Astrocyte (in vitro differentiated cells and primary cell): ENCODE results near the gene HOXD11. TPM values are rescaled to one million over a fixed set of nuclear protein-coding genes. Genes with fewer than 3 reads are reported as not detected.

Source experiments
- DNase-seq: peaks from one replicate; pipeline ENCODE4 v3.0.0-alpha.2; 2010; ENCODE audit warnings: low read depth
- FAIRE-seq: peaks from 2 replicates; lab custom pipeline; 2011; peaks lifted over from hg19 to GRCh38; lab: Jason Lieb, UNC
- H2AFZ ChIP-seq: 2 replicates; pipeline ENCODE4 v1.6.0; 2012; ENCODE audit warnings: low read depth, low read length, inconsistent platforms
- H3K27ac ChIP-seq: 2 replicates; pipeline ENCODE4 v1.5.1; 2011; ENCODE audit warnings: low read depth, low read length, inconsistent platforms
- H3K27me3 ChIP-seq: 2 replicates; pipeline ENCODE4 v1.6.0; 2011; ENCODE audit warnings: low read length, inconsistent platforms; ENCODE audit not compliant: insufficient read depth
- H3K36me3 ChIP-seq: 2 replicates; pipeline ENCODE4 v1.5.1; 2011; ENCODE audit warnings: low read length, inconsistent platforms; ENCODE audit not compliant: insufficient read depth
- H3K4me1 ChIP-seq: 2 replicates; pipeline ENCODE4 v1.5.1; 2011; ENCODE audit warnings: low read length, inconsistent platforms; ENCODE audit not compliant: insufficient read depth
- H3K4me2 ChIP-seq: 2 replicates; pipeline ENCODE4 v1.6.0; 2012; ENCODE audit warnings: low read length, inconsistent platforms
- H3K4me3 ChIP-seq: 2 replicates; pipeline ENCODE4 v1.5.1; 2011; ENCODE audit warnings: low read depth, mild to moderate bottlenecking, low read length, inconsistent platforms; ENCODE audit not compliant: insufficient read depth
- H3K79me2 ChIP-seq: 2 replicates; pipeline ENCODE4 v1.6.0; 2012; ENCODE audit warnings: mild to moderate bottlenecking, low read length, inconsistent platforms; ENCODE audit not compliant: insufficient read depth
- H3K9ac ChIP-seq: 2 replicates; pipeline ENCODE4 v1.6.0; 2012; ENCODE audit warnings: mild to moderate bottlenecking, low read length, inconsistent platforms
- H3K9me3 ChIP-seq: 2 replicates; pipeline ENCODE4 v1.5.1; 2012; ENCODE audit warnings: low read depth, mild to moderate bottlenecking, low read length, inconsistent platforms; ENCODE audit not compliant: insufficient read depth
- H4K20me1 ChIP-seq: 2 replicates; pipeline ENCODE4 v1.6.0; 2012; ENCODE audit warnings: low read length, inconsistent platforms; ENCODE audit not compliant: insufficient read depth
- H3K27ac Mint-ChIP-seq: one replicate; pipeline ENCODE4 v1.8.0; 2021; ENCODE audit warnings: mild to moderate bottlenecking, mixed read lengths; ENCODE audit not compliant: unreplicated experiment
- H3K27me3 Mint-ChIP-seq: one replicate; pipeline ENCODE4 v1.8.0; 2021; ENCODE audit warnings: low read depth, mixed read lengths; ENCODE audit not compliant: unreplicated experiment
- H3K36me3 Mint-ChIP-seq: one replicate; pipeline ENCODE4 v1.8.0; 2021; ENCODE audit warnings: low read depth, mixed read lengths; ENCODE audit not compliant: unreplicated experiment
- H3K4me1 Mint-ChIP-seq: one replicate; pipeline ENCODE4 v1.8.0; 2021; ENCODE audit warnings: low read depth, mixed read lengths; ENCODE audit not compliant: unreplicated experiment
- H3K4me3 Mint-ChIP-seq: one replicate; pipeline ENCODE4 v1.8.0; 2021; ENCODE audit warnings: mild to moderate bottlenecking, moderate library complexity, mixed read lengths; ENCODE audit not compliant: unreplicated experiment
- H3K9me3 Mint-ChIP-seq: one replicate; pipeline ENCODE4 v1.8.0; 2021; ENCODE audit warnings: mild to moderate bottlenecking, mixed read lengths; ENCODE audit not compliant: unreplicated experiment
- EZH2 ChIP-seq: IDR thresholded peaks from 2 replicates; pipeline ENCODE4 v1.6.1; 2012; ENCODE audit warnings: mild to moderate bottlenecking, low read length, inconsistent platforms; ENCODE audit not compliant: insufficient read depth
- total RNA-seq: library from RNA; stranded (reverse); gene quantifications from 2 replicates; pipeline ENCODE4 v1.2.1, GENCODE V29; 2021
- TF ChIP-seq, protein P1 (sequence below): IDR thresholded peaks from 2 replicates; pipeline ENCODE4 v1.5.1; 2011; ENCODE audit warnings: low read depth, mild to moderate bottlenecking, inconsistent platforms, low read length, moderate library complexity; ENCODE audit not compliant: insufficient read depth

HOXD11 gene
- total RNA-seq, 1 donor from 2014 or later, result not detected

DNA sequence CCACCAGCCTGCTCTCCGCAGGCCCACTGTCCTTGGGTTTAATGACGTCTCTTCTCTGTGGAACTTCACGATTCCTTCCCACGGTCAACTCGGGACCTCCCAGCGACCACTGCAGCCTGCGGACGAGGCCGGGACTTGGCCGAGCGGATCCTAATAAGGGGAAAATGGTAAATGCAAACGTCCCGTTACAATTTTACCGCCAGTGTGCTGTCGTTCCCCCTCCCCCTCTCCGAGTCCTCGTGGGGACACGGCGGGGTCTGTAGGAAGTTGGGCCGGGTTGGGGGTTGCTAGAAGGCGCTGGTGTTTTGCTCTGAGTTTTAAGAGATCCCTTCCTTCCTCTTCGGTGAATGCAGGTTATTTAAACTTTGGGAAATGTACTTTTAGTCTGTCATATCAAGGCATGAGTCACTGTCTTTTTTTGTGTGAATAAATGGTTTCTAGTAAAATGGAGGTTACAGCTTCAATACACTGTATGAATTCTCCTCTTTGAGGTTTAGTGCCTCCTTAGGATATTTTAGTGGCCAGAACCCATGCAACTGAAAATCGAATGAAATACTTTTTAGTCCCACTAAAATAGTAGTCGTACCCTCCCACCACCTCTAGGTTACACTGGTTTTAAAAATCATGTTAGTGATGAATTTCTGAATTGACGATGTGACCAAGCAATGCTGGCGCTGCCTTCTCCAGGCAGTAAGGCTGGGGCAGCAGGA lies 2.3 kb downstream of the HOXD11 start:
- Histone ChIP-seq H3K9me3 (peaks cover 4% of the 10 kb centered on the region), H3K9ac (no peak overlapping the region), H3K27me3 (peaks cover 87% of the 10 kb centered on the region), H3K4me1 (no peaks in the 10 kb centered on the region), H3K4me2 (no peak overlapping the region), H4K20me1 (peaks cover 4% of the 10 kb centered on the region), H3K79me2 (no peaks in the 10 kb centered on the region), H3K4me3 (no peak overlapping the region), H2AFZ (no peak overlapping the region), H3K27ac (no peak overlapping the region), H3K36me3 (no peaks in the 10 kb centered on the region)
- Mint-ChIP-seq H3K36me3 (no peaks in the 10 kb centered on the region), H3K27ac (peak overlapping the region; percentile 48), H3K27me3 (peaks cover 80% of the 10 kb centered on the region), H3K4me1 (peaks cover 2% of the 10 kb centered on the region), H3K4me3 (no peak overlapping the region), H3K9me3 (peaks cover 16% of the 10 kb centered on the region)
- TF ChIP-seq EZH2, result peak; percentile 42
- TF ChIP-seq, protein P1, sequence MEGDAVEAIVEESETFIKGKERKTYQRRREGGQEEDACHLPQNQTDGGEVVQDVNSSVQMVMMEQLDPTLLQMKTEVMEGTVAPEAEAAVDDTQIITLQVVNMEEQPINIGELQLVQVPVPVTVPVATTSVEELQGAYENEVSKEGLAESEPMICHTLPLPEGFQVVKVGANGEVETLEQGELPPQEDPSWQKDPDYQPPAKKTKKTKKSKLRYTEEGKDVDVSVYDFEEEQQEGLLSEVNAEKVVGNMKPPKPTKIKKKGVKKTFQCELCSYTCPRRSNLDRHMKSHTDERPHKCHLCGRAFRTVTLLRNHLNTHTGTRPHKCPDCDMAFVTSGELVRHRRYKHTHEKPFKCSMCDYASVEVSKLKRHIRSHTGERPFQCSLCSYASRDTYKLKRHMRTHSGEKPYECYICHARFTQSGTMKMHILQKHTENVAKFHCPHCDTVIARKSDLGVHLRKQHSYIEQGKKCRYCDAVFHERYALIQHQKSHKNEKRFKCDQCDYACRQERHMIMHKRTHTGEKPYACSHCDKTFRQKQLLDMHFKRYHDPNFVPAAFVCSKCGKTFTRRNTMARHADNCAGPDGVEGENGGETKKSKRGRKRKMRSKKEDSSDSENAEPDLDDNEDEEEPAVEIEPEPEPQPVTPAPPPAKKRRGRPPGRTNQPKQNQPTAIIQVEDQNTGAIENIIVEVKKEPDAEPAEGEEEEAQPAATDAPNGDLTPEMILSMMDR, result no peak
- FAIRE-seq (no peak), DNase-seq (no peak)

DNA sequence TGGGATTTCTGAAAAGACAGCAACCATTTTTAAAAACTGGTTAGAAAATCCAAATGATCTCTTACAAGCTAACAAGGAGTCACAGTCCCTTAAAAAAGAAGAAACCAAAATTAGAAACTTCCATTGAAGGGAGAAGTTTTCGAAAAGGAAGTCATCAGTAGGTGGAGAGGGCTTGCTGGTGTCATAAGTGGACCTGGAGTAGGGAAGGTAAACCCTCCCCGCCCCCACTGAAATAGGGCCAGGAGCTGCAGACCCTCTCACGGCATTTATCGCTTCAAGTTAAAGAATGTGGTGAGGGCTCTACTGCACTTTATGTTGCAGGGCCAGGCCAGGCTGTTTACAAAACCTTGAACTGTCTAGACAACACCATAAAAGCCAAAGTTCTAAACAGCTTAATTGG lies 2.9 kb downstream of the HOXD11 start:
- Mint-ChIP-seq H3K27me3 (peaks cover 80% of the 10 kb centered on the region), H3K4me3 (no peak overlapping the region), H3K4me1 (peaks cover 2% of the 10 kb centered on the region), H3K36me3 (no peaks in the 10 kb centered on the region), H3K27ac (no peak overlapping the region), H3K9me3 (peaks cover 16% of the 10 kb centered on the region)
- Histone ChIP-seq H3K9me3 (peaks cover 4% of the 10 kb centered on the region), H3K79me2 (no peaks in the 10 kb centered on the region), H2AFZ (no peak overlapping the region), H3K27me3 (peaks cover 87% of the 10 kb centered on the region), H3K36me3 (no peaks in the 10 kb centered on the region), H3K27ac (no peak overlapping the region), H4K20me1 (peaks cover 4% of the 10 kb centered on the region), H3K4me2 (no peak overlapping the region), H3K9ac (no peak overlapping the region), H3K4me3 (no peak overlapping the region), H3K4me1 (no peaks in the 10 kb centered on the region)
- TF ChIP-seq, protein P1, result no peak
- TF ChIP-seq EZH2, result no peak
- no peak for DNase-seq
- no peak for FAIRE-seq
